OCI-LY3 (cell line): Measurements from ENCODE around the gene TTLL1.
"Not testable (repeated sequence)": the region's sequence is repeated elsewhere in the genome, so short reads cannot be mapped to it uniquely, and the experiment has no call there.

Experiments used
- CTCF ChIP-seq: fragments of 200-600, 300-600 bp; sonication (generic); IDR thresholded peaks from 2 replicates; pipeline ENCODE4 v1.5.1; 2014; ENCODE audit warnings: antibody characterized with exemption, low read length, low read depth
- EZH2phosphoT487 ChIP-seq: fragments of 200-600 bp; shearing (Covaris generic); IDR thresholded peaks from 2 replicates; pipeline ENCODE4 v1.6.1; 2018; ENCODE audit warnings: antibody characterized with exemption, mixed run types, low read depth

- not testable (repeated sequence) for TF ChIP-seq CTCF, EZH2phosphoT487
Observed at GRCh38 chr22:42995654-42996053, 93.5 kb downstream of the TTLL1 start.
